ENCODE results near the gene ACAP3.

- TF ChIP-seq CTCF (IDR thresholded peaks at IDR 0.05) (no peak), POLR2A (IDR thresholded peaks at IDR 0.05) (no peak)
These were observed 5.9 kb upstream of the ACAP3 start for GRCh38 chr1:1313500-1314236.

Data from lower leg skin (tissue), 3 donors.